Liver (tissue), 9 donors: Measurements from ENCODE around the gene TTLL5. TPM values are rescaled to one million over a fixed set of nuclear protein-coding genes. Genes with fewer than 3 reads are reported as not detected.

Experiments used
- DNase-seq: peaks from one replicate; pipeline ENCODE4 v3.0.0-alpha.2; 2017; ENCODE audit warnings: low spot score
- H3K27ac ChIP-seq, 2 donors: one replicate each; pipeline ENCODE4 v1.7.0; 2013; ENCODE audit warnings: inconsistent platforms in 2 of 2, low read length in 2 of 2, control low read depth in 1 of 2, low read depth in 1 of 2, mild to moderate bottlenecking in 1 of 2
- H3K27me3 ChIP-seq, 4 donors: one replicate each; pipeline versions ENCODE4 v1.6.1 to v1.7.0; 2013; ENCODE audit warnings: low read length in 3 of 4, inconsistent platforms in 1 of 4, mild to moderate bottlenecking in 1 of 4, moderate library complexity in 1 of 4; ENCODE audit not compliant: control insufficient read depth in 4 of 4, insufficient read depth in 4 of 4
- H3K36me3 ChIP-seq, 4 donors: one replicate each; pipeline versions ENCODE4 v1.6.1 to v1.7.0; 2013; ENCODE audit warnings: low read length in 3 of 4, mild to moderate bottlenecking in 3 of 4, low read depth in 1 of 4, moderate library complexity in 1 of 4; ENCODE audit not compliant: control insufficient read depth in 4 of 4, insufficient read depth in 3 of 4
- H3K4me1 ChIP-seq, 4 donors: one replicate each; pipeline versions ENCODE4 v1.6.1 to v1.7.0; 2013; ENCODE audit warnings: low read length in 3 of 4, mild to moderate bottlenecking in 3 of 4, moderate library complexity in 1 of 4; ENCODE audit not compliant: control insufficient read depth in 4 of 4, insufficient read depth in 4 of 4
- H3K4me3 ChIP-seq, 3 donors: one replicate each; pipeline versions ENCODE4 v1.6.1 to v1.7.0; 2013; ENCODE audit warnings: low read length in 3 of 3, control low read depth in 1 of 3, low read depth in 1 of 3, mild to moderate bottlenecking in 1 of 3
- H3K9ac ChIP-seq, 2 donors: one replicate each; pipeline ENCODE4 v1.7.0; 2013; ENCODE audit warnings: low read length in 2 of 2, mild to moderate bottlenecking in 2 of 2, moderate library complexity in 2 of 2, control low read depth in 1 of 2, low read depth in 1 of 2
- H3K9me3 ChIP-seq, 4 donors: one replicate each; pipeline versions ENCODE4 v1.6.1 to v1.7.0; 2013; ENCODE audit warnings: low read length in 3 of 4; ENCODE audit not compliant: control insufficient read depth in 4 of 4
- ATF3 ChIP-seq: IDR thresholded peaks from 2 replicates; pipeline ENCODE4 v1.6.1; 2016; ENCODE audit warnings: antibody characterized with exemption
- CTCF ChIP-seq: fragments of 150-350 bp; IDR thresholded peaks from 2 replicates; pipeline ENCODE4 v1.5.1; 2017; ENCODE audit warnings: improper control_type of control experiment, low read depth, low read length; ENCODE audit not compliant: missing input control
- EGR1 ChIP-seq, 2 donors: IDR thresholded peaks; 2 replicates each; pipeline ENCODE4 v1.6.1; 2016 to 2018; ENCODE audit warnings: antibody characterized with exemption in 2 of 2, low read depth in 2 of 2
- FOXA1 ChIP-seq: IDR thresholded peaks from 2 replicates; pipeline ENCODE4 v1.6.1; 2016; ENCODE audit warnings: antibody characterized with exemption
- FOXA2 ChIP-seq: IDR thresholded peaks from 2 replicates; pipeline ENCODE4 v1.6.1; 2016; ENCODE audit warnings: antibody characterized with exemption
- GABPA ChIP-seq, 2 donors: IDR thresholded peaks in 1 of 2; conservative IDR thresholded peaks in 1 of 2; 2 replicates each; pipeline ENCODE4 v1.6.1; 2016; ENCODE audit warnings: antibody characterized with exemption in 2 of 2, mild to moderate bottlenecking in 1 of 2, moderate library complexity in 1 of 2
- HNF4A ChIP-seq, 2 donors: conservative IDR thresholded peaks; 2 replicates each; pipeline ENCODE4 v1.6.1; 2016; ENCODE audit warnings: antibody characterized with exemption in 2 of 2, mild to moderate bottlenecking in 2 of 2
- HNF4G ChIP-seq: IDR thresholded peaks from 2 replicates; pipeline ENCODE4 v1.6.1; 2016; ENCODE audit warnings: antibody characterized with exemption
- JUND ChIP-seq, 2 donors: IDR thresholded peaks; 2 replicates each; pipeline ENCODE4 v1.6.1; 2016; ENCODE audit warnings: antibody characterized with exemption in 2 of 2
- MAX ChIP-seq: IDR thresholded peaks from 2 replicates; pipeline ENCODE4 v1.6.1; 2016; ENCODE audit warnings: antibody characterized with exemption
- NR2F2 ChIP-seq: IDR thresholded peaks from 2 replicates; pipeline ENCODE4 v1.6.1; 2016; ENCODE audit warnings: antibody characterized with exemption
- RAD21 ChIP-seq, 2 donors: IDR thresholded peaks; 2 replicates each; pipeline ENCODE4 v1.6.1; 2016; ENCODE audit warnings: antibody characterized with exemption in 2 of 2, mild to moderate bottlenecking in 2 of 2
- REST ChIP-seq: IDR thresholded peaks from 2 replicates; pipeline ENCODE4 v1.6.1; 2016; ENCODE audit warnings: antibody characterized with exemption, mild to moderate bottlenecking
- RXRA ChIP-seq, 2 donors: IDR thresholded peaks; 2 replicates each; pipeline ENCODE4 v1.6.1; 2017 to 2018; ENCODE audit warnings: antibody characterized with exemption in 2 of 2, mild to moderate bottlenecking in 1 of 2
- SP1 ChIP-seq: IDR thresholded peaks from 2 replicates; pipeline ENCODE4 v1.6.1; 2018; ENCODE audit warnings: antibody characterized with exemption, mild to moderate bottlenecking
- TAF1 ChIP-seq: conservative IDR thresholded peaks from 2 replicates; pipeline ENCODE4 v1.6.1; 2016; ENCODE audit warnings: antibody characterized with exemption, mild to moderate bottlenecking
- YY1 ChIP-seq: IDR thresholded peaks from 2 replicates; pipeline ENCODE4 v1.6.1; 2016; ENCODE audit warnings: antibody characterized with exemption, mild to moderate bottlenecking
- ZBTB33 ChIP-seq: IDR thresholded peaks from 2 replicates; pipeline ENCODE4 v1.6.1; 2016; ENCODE audit warnings: antibody characterized with exemption
- WGBS: extraction: QIAGEN DNeasy Blood & Tissue Kit; methylation state at CpG from one replicate; pipeline ENCODE4 v1.1.7; 2013; 5-methylcytosine and 5-hydroxymethylcytosine counted together
- polyA plus RNA-seq, 2 donors: library from polyadenylated mRNA; stranded (reverse) in 1 of 2; unstranded in 1 of 2; fragments of 200-250 nt in 1 of 2; fragments of >200 nt in 1 of 2; fragmentation: Nextera tagmentation in 1 of 2; extraction: Ambion mirVana in 1 of 2; gene quantifications; one replicate each; pipeline versions ENCODE4 v1.2.1 to v1.2.3, GENCODE V29; 2013 to 2015
- total RNA-seq, 2 donors: library from RNA; depleted of rRNA; stranded (reverse); fragments of >200 nt; gene quantifications; one replicate each; pipeline ENCODE4 v1.2.3, GENCODE V29; 2014
- donor health status: healthy.
- donor health status: healthy.
- donor health status: healthy.
- donor health status: healthy.
- donor health status: healthy.

TTLL5 gene
- total and polyA plus RNA-seq, 4 donors, result 4.3 to 14.2 (median 9.8) TPM

- 93% methylated on average over 4 of the region's 4 CpGs for WGBS
- no peak for TF ChIP-seq NR2F2
- TF ChIP-seq ZBTB33, result no peak
- TF ChIP-seq FOXA2, result no peak
- TF ChIP-seq YY1, result no peak
- TF ChIP-seq RAD21 (IDR thresholded peaks at IDR 0.05), result no peak
- TF ChIP-seq EGR1 (IDR thresholded peaks at IDR 0.05; ENCODE audit: low read depth in 2 of 2), result no peak
- TF ChIP-seq REST, result no peak
- no peak for TF ChIP-seq GABPA (IDR thresholded peaks at IDR 0.05 in 1 of 2, conservative IDR thresholded peaks at IDR 0.05 in 1 of 2)
- TF ChIP-seq CTCF, result no peak
- no peak for TF ChIP-seq JUND (IDR thresholded peaks at IDR 0.05)
- no peak for TF ChIP-seq SP1
- no peak for TF ChIP-seq MAX
- no peak for TF ChIP-seq ATF3
- TF ChIP-seq RXRA (IDR thresholded peaks at IDR 0.05), result no peak
- TF ChIP-seq FOXA1, result no peak
- TF ChIP-seq HNF4A (conservative IDR thresholded peaks at IDR 0.05), result no peak
- no peak for TF ChIP-seq HNF4G
- no peak for TF ChIP-seq TAF1
- no peaks in the 10 kb centered on the region for H3K9me3 ChIP-seq
- H3K4me3 ChIP-seq, result no peak overlapping the region
- H3K9ac ChIP-seq, result no peak overlapping the region
- H3K4me1 ChIP-seq, result no peaks in the 10 kb centered on the region
- no peaks in the 10 kb centered on the region for H3K27me3 ChIP-seq
- no peak for DNase-seq
- peaks cover 0 to 18% (median 15%) of the 10 kb centered on the region in 4 donors for H3K36me3 ChIP-seq
- no peak overlapping the region for H3K27ac ChIP-seq
These were observed 12.4 kb downstream of the TTLL5 start for GRCh38 chr14:75673345-75674035.
